ENCODE measurements around the gene GSX1. TPM values are rescaled to one million over a fixed set of nuclear protein-coding genes. Genes with fewer than 3 reads are reported as not detected.

The GSX1 gene
- total RNA-seq, 6 experiments from 2014 or later = not detected

- ATAC-seq (no peak), DNase-seq (no peak)
- H3K36me3 ChIP-seq = no peaks in the 10 kb centered on the region
- H3K9me3 ChIP-seq = no peaks in the 10 kb centered on the region
- peaks cover 20 to 40% of the 10 kb centered on the region in 2 donors for H3K27me3 ChIP-seq
- H3K4me1 ChIP-seq = peaks cover 0 to 13% (median 4%) of the 10 kb centered on the region in 4 donors
- 7% methylated on average over 5 of the region's 6 CpGs for WGBS (ENCODE audit: insufficient coverage, low coverage, low lambda C conversion rate, missing lambda C conversion rate)
- no peak overlapping the region for H3K27ac ChIP-seq
- no peak for TF ChIP-seq CTCF (IDR thresholded peaks at IDR 0.05)
- TF ChIP-seq POLR2A (IDR thresholded peaks at IDR 0.05) = no peak
- intact Hi-C loops (cut with DNase I) = no loop called here
- no peak overlapping the region for H3K4me3 ChIP-seq
These were observed 3.4 kb downstream of the GSX1 start for GRCh38 chr13:27795718-27796019.

- intact Hi-C loops (cut with DNase I) = no loop called here
These were observed 4.4 kb downstream of the GSX1 start for GRCh38 chr13:27796544-27797227.

GRCh38 chr13:27797228-27797624 lies 4.9 kb downstream of the GSX1 start:
- H3K9me3 ChIP-seq = no peaks in the 10 kb centered on the region
- DNase-seq (no peak), ATAC-seq (no peak)
- peaks cover 0 to 4% (median 0%) of the 10 kb centered on the region in 4 donors for H3K4me1 ChIP-seq
- WGBS (ENCODE audit: insufficient coverage, low coverage, low lambda C conversion rate, missing lambda C conversion rate) = under 1% methylated on average over 15 of the region's 24 CpGs
- TF ChIP-seq POLR2A (IDR thresholded peaks at IDR 0.05) (no peak), CTCF (IDR thresholded peaks at IDR 0.05) (no peak)
- H3K27me3 ChIP-seq = peaks cover 10 to 25% of the 10 kb centered on the region in 2 donors
- H3K4me3 ChIP-seq = no peak overlapping the region
- intact Hi-C loops (cut with DNase I) = no loop called here
- H3K36me3 ChIP-seq = no peaks in the 10 kb centered on the region
- no peak overlapping the region for H3K27ac ChIP-seq

More at GRCh38 chr13:27796544-27797227, 4.4 kb downstream of the GSX1 start:
- no peak overlapping the region for H3K27ac ChIP-seq
- peaks cover 13 to 30% of the 10 kb centered on the region in 2 donors for H3K27me3 ChIP-seq
- ATAC-seq = no peak
- no peaks in the 10 kb centered on the region for H3K36me3 ChIP-seq
- H3K9me3 ChIP-seq = no peaks in the 10 kb centered on the region
- TF ChIP-seq POLR2A (IDR thresholded peaks at IDR 0.05) (no peak), CTCF (IDR thresholded peaks at IDR 0.05) (no peak)
- DNase-seq = no peak
- WGBS (ENCODE audit: insufficient coverage, low coverage, low lambda C conversion rate, missing lambda C conversion rate) = 2% methylated on average over 13 of the region's 24 CpGs
- no peak overlapping the region for H3K4me3 ChIP-seq
- peaks cover 0 to 4% (median under 1%) of the 10 kb centered on the region in 4 donors for H3K4me1 ChIP-seq

GRCh38 chr13:27806744-27807387 lies 14.6 kb downstream of the GSX1 start:
- Histone ChIP-seq H3K27ac (no peak overlapping the region), H3K36me3 (no peaks in the 10 kb centered on the region), H3K4me1 (no peaks in the 10 kb centered on the region), H3K27me3 (no peaks in the 10 kb centered on the region), H3K4me3 (no peak overlapping the region), H3K9me3 (no peaks in the 10 kb centered on the region)
- intact Hi-C loops (cut with DNase I) = no loop called here
- TF ChIP-seq POLR2A (IDR thresholded peaks at IDR 0.05) (no peak), CTCF (IDR thresholded peaks at IDR 0.05) (no peak)
- DNase-seq (no peak), ATAC-seq (no peak)
- 18% methylated on average over 3 of the region's 8 CpGs for WGBS (ENCODE audit: insufficient coverage, low coverage, low lambda C conversion rate, missing lambda C conversion rate)

Data from right lobe of liver (tissue), 6 donors.